Transverse colon (tissue), 3 donors: ENCODE measurements around the gene MYL2.

Source experiments
- CTCF ChIP-seq, 5 experiments: fragments of 200-600 bp in 3 of 5; fragments of 450-650 bp in 2 of 5; sonication (generic) in 3 of 5; IDR thresholded peaks; 1 replicate in 2 of 5; 2 replicates in 3 of 5; pipeline ENCODE4 v1.5.1; 2016 to 2017; ENCODE audit warnings: antibody characterized with exemption in 5 of 5, inconsistent platforms in 3 of 5, mild to moderate bottlenecking in 2 of 5, moderate library complexity in 1 of 5
- POLR2A ChIP-seq: fragments of 450-650 bp; IDR thresholded peaks from one replicate; pipeline ENCODE4 v1.6.1; 2016; ENCODE audit warnings: antibody characterized with exemption, mild to moderate bottlenecking, moderate library complexity

- no peak for TF ChIP-seq CTCF (IDR thresholded peaks at IDR 0.05)
- no peak for TF ChIP-seq POLR2A
Observed at GRCh38 chr12:110906516-110906915, 13.9 kb downstream of the MYL2 start.
